WTC11 (cell line): ENCODE results near the gene BICC1. TPM values are rescaled to one million over a fixed set of nuclear protein-coding genes. Genes with fewer than 3 reads are reported as not detected.

Experiments
- ATAC-seq: fragments of 200-7000 bp; cut with Tn5 transposase; 2 replicates; pipeline ENCODE4 v1.10.0; 2021; ENCODE audit warnings: mild to moderate bottlenecking, moderate library complexity
- CTCF ChIA-PET: fragments of 300-600 bp; sonication (Branson Sonifier 250); formaldehyde crosslinking; loops from one replicate; lab custom pipeline; 2021; ENCODE audit warnings: antibody characterized with exemption; lab: Charles Lee
- POLR2A ChIA-PET: fragments of 350-600 bp; sonication (Branson Sonifier 250); formaldehyde crosslinking; loops from one replicate; lab custom pipeline; 2021; ENCODE audit warnings: antibody characterized with exemption; lab: Charles Lee
- DNase-seq: peaks from one replicate; pipeline ENCODE4 v3.0.0; 2021; ENCODE audit warnings: low spot score
- H3K27ac Mint-ChIP-seq: 2 replicates; pipeline ENCODE4 v1.8.0; 2021; ENCODE audit warnings: mixed read lengths
- H3K27me3 Mint-ChIP-seq: 2 replicates; pipeline ENCODE4 v1.8.0; 2021; ENCODE audit warnings: low read depth, mild to moderate bottlenecking, moderate library complexity, mixed read lengths
- H3K36me3 Mint-ChIP-seq: 2 replicates; pipeline ENCODE4 v1.8.0; 2021; ENCODE audit warnings: mixed read lengths
- H3K4me1 Mint-ChIP-seq: 2 replicates; pipeline ENCODE4 v1.8.0; 2022; ENCODE audit warnings: mixed read lengths
- H3K4me3 Mint-ChIP-seq: 2 replicates; pipeline ENCODE4 v1.8.0; 2021; ENCODE audit warnings: mild to moderate bottlenecking, moderate library complexity, mixed read lengths
- H3K9me3 Mint-ChIP-seq: 2 replicates; pipeline ENCODE4 v1.8.0; 2021; ENCODE audit warnings: mixed read lengths
- CDX4 ChIP-seq: fragments of 250-450 bp; sonication (Bioruptor Pico); IDR thresholded peaks from 2 replicates; pipeline ENCODE4 v1.9.0; 2021; ENCODE audit warnings: moderate library complexity, mild to moderate bottlenecking, inconsistent platforms, borderline replicate concordance
- E2F4 ChIP-seq: sonication (generic); formaldehyde crosslinking; IDR thresholded peaks from 2 replicates; pipeline ENCODE4 v1.8.1; 2022; ENCODE audit warnings: low read depth, mild to moderate bottlenecking, moderate library complexity, missing genetic modification reagents, borderline replicate concordance
- E2F5 ChIP-seq: sonication (generic); formaldehyde crosslinking; IDR thresholded peaks from 2 replicates; pipeline ENCODE4 v1.8.1; 2022; ENCODE audit warnings: mild to moderate bottlenecking, moderate library complexity, missing genetic modification reagents
- ETV6 ChIP-seq: sonication (generic); formaldehyde crosslinking; IDR thresholded peaks from 2 replicates; pipeline ENCODE4 v1.8.1; 2022; ENCODE audit warnings: mild to moderate bottlenecking, missing genetic modification reagents
- JUN ChIP-seq: sonication (generic); formaldehyde crosslinking; IDR thresholded peaks from 2 replicates; pipeline ENCODE4 v1.8.0; 2023; ENCODE audit warnings: mild to moderate bottlenecking, missing genetic modification reagents
- KAT7 ChIP-seq: sonication (generic); formaldehyde crosslinking; IDR thresholded peaks from 2 replicates; pipeline ENCODE4 v1.8.1; 2023; ENCODE audit warnings: missing genetic modification reagents, mild to moderate bottlenecking, borderline replicate concordance
- NFE2L1 ChIP-seq: sonication (generic); formaldehyde crosslinking; IDR thresholded peaks from 2 replicates; pipeline ENCODE4 v1.8.1; 2023; ENCODE audit warnings: missing genetic modification reagents
- NR3C1 ChIP-seq: sonication (generic); formaldehyde crosslinking; conservative IDR thresholded peaks from 2 replicates; pipeline ENCODE4 v1.8.1; 2023; ENCODE audit warnings: low read depth, mild to moderate bottlenecking, missing genetic modification reagents
- RORB ChIP-seq: fragments of 250-450 bp; sonication (Bioruptor Pico); IDR thresholded peaks from 2 replicates; pipeline ENCODE4 v1.9.0; 2021; ENCODE audit warnings: mild to moderate bottlenecking
- USF1 ChIP-seq: sonication (generic); formaldehyde crosslinking; IDR thresholded peaks from 2 replicates; pipeline ENCODE4 v1.8.0; 2022; ENCODE audit warnings: mild to moderate bottlenecking, missing genetic modification reagents
- ZBTB43 ChIP-seq: sonication (generic); formaldehyde crosslinking; IDR thresholded peaks from 2 replicates; pipeline ENCODE4 v1.8.1; 2023; ENCODE audit warnings: mild to moderate bottlenecking, missing genetic modification reagents
- ZNF138 ChIP-seq: sonication (generic); formaldehyde crosslinking; conservative IDR thresholded peaks from 2 replicates; pipeline ENCODE4 v1.8.1; 2022; ENCODE audit warnings: mild to moderate bottlenecking, moderate library complexity, missing genetic modification reagents
- total RNA-seq: library from RNA; stranded (reverse); gene quantifications from 3 replicates; pipeline ENCODE4 v1.2.3, GENCODE V29; 2021
- TF ChIP-seq, protein P1 (sequence below): fragments of 250-450 bp; sonication (Bioruptor Pico); IDR thresholded peaks from 2 replicates; pipeline ENCODE4 v1.9.0; 2021; ENCODE audit warnings: mild to moderate bottlenecking

Gene BICC1
- total RNA-seq, 1 experiment from 2014 or later = 0.61 TPM

- no peak for ATAC-seq
- CTCF ChIA-PET = no interaction called here
- POLR2A ChIA-PET = no interaction called here
Measured at GRCh38 chr10:58473976-58474375, 38.7 kb upstream of the BICC1 start.

More at GRCh38 chr10:58473976-58474375, 38.7 kb upstream of the BICC1 start:
- Mint-ChIP-seq H3K27me3 (no peaks in the 10 kb centered on the region; the same call in none of the 2 replicates), H3K36me3 (no peaks in the 10 kb centered on the region), H3K4me1 (peaks cover 20% of the 10 kb centered on the region), H3K27ac (no peak overlapping the region), H3K4me3 (no peak overlapping the region), H3K9me3 (no peaks in the 10 kb centered on the region)
- TF ChIP-seq ZNF138 (CRISPR knock-in tag) (no peak), NR3C1 (CRISPR knock-in tag) (no peak), RORB (CRISPR knock-in tag) (no peak), CDX4 (CRISPR knock-in tag) (no peak), KAT7 (no peak), E2F5 (CRISPR knock-in tag) (no peak), ETV6 (CRISPR knock-in tag) (no peak), NFE2L1 (CRISPR knock-in tag) (no peak), ZBTB43 (CRISPR knock-in tag) (no peak), USF1 (no peak), E2F4 (CRISPR knock-in tag) (no peak), JUN (CRISPR knock-in tag) (no peak)
- TF ChIP-seq, protein P1, sequence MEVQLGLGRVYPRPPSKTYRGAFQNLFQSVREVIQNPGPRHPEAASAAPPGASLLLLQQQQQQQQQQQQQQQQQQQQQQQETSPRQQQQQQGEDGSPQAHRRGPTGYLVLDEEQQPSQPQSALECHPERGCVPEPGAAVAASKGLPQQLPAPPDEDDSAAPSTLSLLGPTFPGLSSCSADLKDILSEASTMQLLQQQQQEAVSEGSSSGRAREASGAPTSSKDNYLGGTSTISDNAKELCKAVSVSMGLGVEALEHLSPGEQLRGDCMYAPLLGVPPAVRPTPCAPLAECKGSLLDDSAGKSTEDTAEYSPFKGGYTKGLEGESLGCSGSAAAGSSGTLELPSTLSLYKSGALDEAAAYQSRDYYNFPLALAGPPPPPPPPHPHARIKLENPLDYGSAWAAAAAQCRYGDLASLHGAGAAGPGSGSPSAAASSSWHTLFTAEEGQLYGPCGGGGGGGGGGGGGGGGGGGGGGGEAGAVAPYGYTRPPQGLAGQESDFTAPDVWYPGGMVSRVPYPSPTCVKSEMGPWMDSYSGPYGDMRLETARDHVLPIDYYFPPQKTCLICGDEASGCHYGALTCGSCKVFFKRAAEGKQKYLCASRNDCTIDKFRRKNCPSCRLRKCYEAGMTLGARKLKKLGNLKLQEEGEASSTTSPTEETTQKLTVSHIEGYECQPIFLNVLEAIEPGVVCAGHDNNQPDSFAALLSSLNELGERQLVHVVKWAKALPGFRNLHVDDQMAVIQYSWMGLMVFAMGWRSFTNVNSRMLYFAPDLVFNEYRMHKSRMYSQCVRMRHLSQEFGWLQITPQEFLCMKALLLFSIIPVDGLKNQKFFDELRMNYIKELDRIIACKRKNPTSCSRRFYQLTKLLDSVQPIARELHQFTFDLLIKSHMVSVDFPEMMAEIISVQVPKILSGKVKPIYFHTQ (CRISPR knock-in tag) = no peak
- no peak for DNase-seq
